ENCODE data around the gene SCAMP4. TPM values are rescaled to one million over a fixed set of nuclear protein-coding genes. Genes with fewer than 3 reads are reported as not detected.
A peak's percentile ranks its signal among the peaks of the same experiment; 100 is the strongest.

SCAMP4 gene
- total RNA-seq, 4 donors from 2014 or later = 18.8 to 38.4 (median 26.7) TPM

DNA sequence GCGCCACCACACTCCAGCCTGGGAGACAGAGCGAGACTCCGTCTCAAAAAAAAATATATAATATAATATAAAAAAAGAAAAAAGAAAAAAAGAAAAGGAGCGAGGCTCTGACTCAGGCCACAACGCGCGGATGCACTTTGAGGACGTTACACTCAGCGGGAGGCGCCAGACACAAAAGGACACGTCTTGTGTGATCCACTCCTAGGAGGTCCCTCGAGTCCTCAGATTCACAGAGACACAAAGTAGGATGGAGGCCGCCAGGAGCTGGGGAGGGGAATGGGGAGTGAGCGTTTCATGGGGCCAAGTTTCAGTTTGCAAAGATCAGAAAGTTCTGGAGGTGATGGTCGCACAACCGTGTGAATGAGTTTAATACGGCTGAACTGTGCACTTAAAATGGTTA is 11.4 kb upstream of the SCAMP4 start:
- H3K9me3 ChIP-seq = no peaks in the 10 kb centered on the region
- in situ Hi-C loops (cut with MboI; ENCODE audit: low sequenced_read_pairs in 4 of 4) (no loop called here), intact Hi-C loops (cut with DNase I; ENCODE audit: low total_unique reads) (no loop called here)
- ATAC-seq (no peak), DNase-seq (no peak)
- H3K4me3 ChIP-seq = no peak overlapping the region
- TF ChIP-seq POLR2A (IDR thresholded peaks at IDR 0.05) = no peak
- TF ChIP-seq, protein P1, sequence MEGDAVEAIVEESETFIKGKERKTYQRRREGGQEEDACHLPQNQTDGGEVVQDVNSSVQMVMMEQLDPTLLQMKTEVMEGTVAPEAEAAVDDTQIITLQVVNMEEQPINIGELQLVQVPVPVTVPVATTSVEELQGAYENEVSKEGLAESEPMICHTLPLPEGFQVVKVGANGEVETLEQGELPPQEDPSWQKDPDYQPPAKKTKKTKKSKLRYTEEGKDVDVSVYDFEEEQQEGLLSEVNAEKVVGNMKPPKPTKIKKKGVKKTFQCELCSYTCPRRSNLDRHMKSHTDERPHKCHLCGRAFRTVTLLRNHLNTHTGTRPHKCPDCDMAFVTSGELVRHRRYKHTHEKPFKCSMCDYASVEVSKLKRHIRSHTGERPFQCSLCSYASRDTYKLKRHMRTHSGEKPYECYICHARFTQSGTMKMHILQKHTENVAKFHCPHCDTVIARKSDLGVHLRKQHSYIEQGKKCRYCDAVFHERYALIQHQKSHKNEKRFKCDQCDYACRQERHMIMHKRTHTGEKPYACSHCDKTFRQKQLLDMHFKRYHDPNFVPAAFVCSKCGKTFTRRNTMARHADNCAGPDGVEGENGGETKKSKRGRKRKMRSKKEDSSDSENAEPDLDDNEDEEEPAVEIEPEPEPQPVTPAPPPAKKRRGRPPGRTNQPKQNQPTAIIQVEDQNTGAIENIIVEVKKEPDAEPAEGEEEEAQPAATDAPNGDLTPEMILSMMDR (IDR thresholded peaks at IDR 0.05 in 4 of 5, conservative IDR thresholded peaks at IDR 0.05 in 1 of 5) = no peak
- no peaks in the 10 kb centered on the region for H3K27me3 ChIP-seq
- H3K36me3 ChIP-seq = no peaks in the 10 kb centered on the region
- H3K27ac ChIP-seq = no peak overlapping the region
- H3K4me1 ChIP-seq = no peaks in the 10 kb centered on the region

DNA sequence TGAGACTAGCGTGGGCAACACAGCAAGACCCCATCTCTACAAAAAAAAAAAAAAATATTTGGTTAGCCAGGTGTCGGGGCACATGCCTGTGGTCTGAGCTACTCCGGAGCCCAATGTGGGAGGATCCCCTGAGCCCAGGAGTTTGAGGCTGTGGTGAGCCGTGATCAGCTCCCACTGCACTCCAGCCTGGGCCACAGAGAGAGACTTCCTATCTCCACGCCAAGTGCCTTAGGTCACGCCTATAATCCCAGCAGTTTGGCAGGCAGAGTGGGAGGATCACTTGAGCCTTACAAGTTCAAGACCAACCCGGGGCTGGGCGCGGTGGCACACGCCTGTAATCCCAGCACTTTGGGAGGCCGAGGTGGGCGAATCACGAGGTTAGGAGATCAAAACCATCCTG is 8.7 kb upstream of the SCAMP4 start:
- TF ChIP-seq, protein P1 (IDR thresholded peaks at IDR 0.05 in 4 of 5, conservative IDR thresholded peaks at IDR 0.05 in 1 of 5) = no peak
- TF ChIP-seq POLR2A (IDR thresholded peaks at IDR 0.05) = no peak
- H3K27ac ChIP-seq = no peak overlapping the region
- DNase-seq = no peak
- no peak for ATAC-seq
- in situ Hi-C loops (cut with MboI; ENCODE audit: low sequenced_read_pairs in 4 of 4) (no loop called here), intact Hi-C loops (cut with DNase I; ENCODE audit: low total_unique reads) (no loop called here)
- H3K4me1 ChIP-seq = no peaks in the 10 kb centered on the region
- no peaks in the 10 kb centered on the region for H3K9me3 ChIP-seq
- H3K36me3 ChIP-seq = no peaks in the 10 kb centered on the region
- no peaks in the 10 kb centered on the region for H3K27me3 ChIP-seq
- H3K4me3 ChIP-seq = no peak overlapping the region

DNA sequence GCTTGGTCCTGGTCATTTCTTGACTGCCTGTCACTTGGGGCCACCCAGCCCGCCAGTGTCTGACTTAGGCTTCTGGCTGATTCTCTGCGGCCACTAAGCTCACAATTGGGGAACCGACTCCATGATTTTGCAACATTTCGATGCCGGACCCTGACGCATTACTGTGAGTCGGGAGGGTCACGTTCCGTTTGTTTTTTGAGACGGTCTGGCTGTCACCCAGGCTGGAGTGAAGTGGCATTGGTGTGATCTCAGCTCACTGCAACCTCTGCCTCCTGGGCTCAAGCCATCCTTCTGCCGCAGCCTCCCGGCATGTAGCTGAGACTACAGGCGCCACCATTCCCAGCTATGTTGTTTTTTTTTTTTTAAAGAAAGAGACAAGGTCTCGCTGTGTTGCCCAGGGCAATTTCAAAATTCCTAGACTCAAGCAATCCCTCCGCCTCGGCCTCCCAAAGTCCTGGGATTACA is 3.2 kb upstream of the SCAMP4 start:
- DNase-seq (peak; percentile 38 to 42), ATAC-seq (no peak)
- Histone ChIP-seq H3K4me3 (no peak overlapping the region), H3K4me1 (peaks cover 4 to 7% of the 10 kb centered on the region in 2 donors), H3K36me3 (no peaks in the 10 kb centered on the region), H3K9me3 (no peaks in the 10 kb centered on the region), H3K27me3 (no peaks in the 10 kb centered on the region), H3K27ac (peak overlapping the region in 1 of 4 donors; percentile 31)
- intact Hi-C loops (cut with DNase I; ENCODE audit: low total_unique reads) (no loop called here), in situ Hi-C loops (cut with MboI; ENCODE audit: low sequenced_read_pairs in 4 of 4) (no loop called here)
- peak in 1 of 2 donors; percentile 24 for TF ChIP-seq POLR2A (IDR thresholded peaks at IDR 0.05)
- TF ChIP-seq, protein P1 (IDR thresholded peaks at IDR 0.05 in 4 of 5, conservative IDR thresholded peaks at IDR 0.05 in 1 of 5) = no peak

DNA sequence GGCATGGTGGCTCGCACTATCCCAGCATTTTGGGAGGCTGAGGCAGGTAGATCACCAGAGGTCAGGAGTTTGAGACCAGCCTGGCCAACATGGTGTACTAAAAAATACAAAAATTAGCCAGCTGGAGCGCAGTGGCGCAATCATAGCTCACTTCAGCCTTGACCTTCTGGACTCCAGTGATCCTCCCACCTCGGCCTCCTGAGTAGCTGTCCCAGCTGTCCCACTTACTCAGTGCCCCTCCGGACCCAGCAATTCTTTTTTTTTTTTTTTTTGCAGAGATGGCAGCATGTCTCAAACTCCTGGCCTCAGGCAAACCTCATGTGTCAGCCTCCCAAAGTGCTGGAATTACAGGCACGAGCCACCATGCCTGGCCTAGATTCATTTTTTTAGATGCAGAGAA is 2.3 kb upstream of the SCAMP4 start:
- intact Hi-C loops (cut with DNase I; ENCODE audit: low total_unique reads) (no loop called here), in situ Hi-C loops (cut with MboI; ENCODE audit: low sequenced_read_pairs in 4 of 4) (no loop called here)
- no peaks in the 10 kb centered on the region for H3K27me3 ChIP-seq
- no peak overlapping the region for H3K4me3 ChIP-seq
- no peaks in the 10 kb centered on the region for H3K9me3 ChIP-seq
- no peak overlapping the region for H3K27ac ChIP-seq
- DNase-seq (no peak), ATAC-seq (no peak)
- TF ChIP-seq, protein P1 (IDR thresholded peaks at IDR 0.05 in 4 of 5, conservative IDR thresholded peaks at IDR 0.05 in 1 of 5) = no peak
- no peak for TF ChIP-seq POLR2A (IDR thresholded peaks at IDR 0.05)
- H3K4me1 ChIP-seq = peaks cover 4 to 7% of the 10 kb centered on the region in 2 donors
- H3K36me3 ChIP-seq = no peaks in the 10 kb centered on the region

DNA sequence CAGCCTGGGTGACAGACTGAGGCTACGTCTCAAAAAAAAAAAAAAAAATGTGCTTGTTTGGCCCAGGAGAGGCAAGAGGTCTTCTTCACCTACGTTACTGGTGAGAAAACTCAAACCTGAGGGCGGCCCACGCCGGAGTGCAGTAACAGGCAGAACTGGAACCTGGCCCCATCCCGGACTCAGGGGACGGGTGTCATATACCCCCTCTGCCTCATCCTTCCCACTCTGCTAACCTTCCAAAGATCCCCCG is 414 bp upstream of the SCAMP4 start:
- TF ChIP-seq, protein P1 (IDR thresholded peaks at IDR 0.05 in 4 of 5, conservative IDR thresholded peaks at IDR 0.05 in 1 of 5) = no peak
- TF ChIP-seq POLR2A (IDR thresholded peaks at IDR 0.05) = no peak
- peak overlapping the region in 3 of 4 donors; percentile 18 to 76 (median 65) for H3K4me3 ChIP-seq
- no peaks in the 10 kb centered on the region for H3K9me3 ChIP-seq
- intact Hi-C loops (cut with DNase I; ENCODE audit: low total_unique reads) (loop anchor here (1.0 kb wide), 1 partner anchor 40 kb away; no protein-coding TSS in a partner anchor), in situ Hi-C loops (cut with MboI; ENCODE audit: low sequenced_read_pairs in 4 of 4) (no loop called here)
- H3K36me3 ChIP-seq = no peaks in the 10 kb centered on the region
- H3K4me1 ChIP-seq = peaks cover 4 to 15% of the 10 kb centered on the region in 2 donors
- no peaks in the 10 kb centered on the region for H3K27me3 ChIP-seq
- DNase-seq (no peak), ATAC-seq (no peak)
- H3K27ac ChIP-seq = peak overlapping the region; percentile 85 to 91 (median 88)

Data from gastrocnemius medialis (tissue), 4 donors.